ENCODE data around the gene ZNF234.

ZNF234 gene

DNA sequence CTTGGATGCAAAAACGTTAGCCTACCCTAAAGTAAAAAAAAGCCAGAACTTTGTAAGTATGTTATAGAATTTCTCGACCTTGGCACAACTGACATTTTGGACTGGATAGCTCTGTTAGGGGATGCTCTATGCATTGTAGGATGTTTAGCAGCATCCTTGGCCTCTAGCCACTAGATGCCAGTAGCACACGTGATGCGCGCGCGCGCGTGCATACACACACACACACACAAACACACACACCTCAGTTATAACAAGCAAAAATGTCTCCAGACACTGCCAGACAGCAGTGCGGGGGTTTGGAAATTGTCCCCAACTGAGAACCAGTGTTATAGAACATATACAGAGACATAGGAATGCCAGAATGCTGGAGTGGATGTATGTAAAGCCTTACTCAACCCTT lies 40.8 kb downstream of the ZNF234 start:
- Histone ChIP-seq H3K9me2 (replicated peaks; ENCODE audit: control insufficient read depth, low read length) (no peaks in the 10 kb centered on the region), H3K4me1 (ENCODE audit: control insufficient read depth, low read length) (no peaks in the 10 kb centered on the region), H3K27ac (ENCODE audit: low read depth, low read length) (no peak overlapping the region), H4K20me1 (ENCODE audit: control insufficient read depth, insufficient read depth, low read depth, low read length) (no peaks in the 10 kb centered on the region), H3K27me3 (ENCODE audit: control insufficient read depth, low read length) (no peaks in the 10 kb centered on the region), H3K4me3 (ENCODE audit: low read length) (no peak overlapping the region), H3K4me2 (ENCODE audit: low read length) (no peak overlapping the region), H3K36me3 (ENCODE audit: control insufficient read depth, low read length) (no peaks in the 10 kb centered on the region), H3F3A (ENCODE audit: control insufficient read depth, insufficient read depth) (no peaks in the 10 kb centered on the region), H3K9me3 (ENCODE audit: control insufficient read depth, insufficient read depth, low read length) (no peaks in the 10 kb centered on the region; the same call in 1 of the 2 replicates), H3K79me2 (ENCODE audit: control insufficient read depth, low read length) (no peaks in the 10 kb centered on the region)
- TF ChIP-seq EZH2phosphoT487 (IDR thresholded peaks at IDR 0.05; ENCODE audit: borderline replicate concordance, low read length), result no peak

DNA sequence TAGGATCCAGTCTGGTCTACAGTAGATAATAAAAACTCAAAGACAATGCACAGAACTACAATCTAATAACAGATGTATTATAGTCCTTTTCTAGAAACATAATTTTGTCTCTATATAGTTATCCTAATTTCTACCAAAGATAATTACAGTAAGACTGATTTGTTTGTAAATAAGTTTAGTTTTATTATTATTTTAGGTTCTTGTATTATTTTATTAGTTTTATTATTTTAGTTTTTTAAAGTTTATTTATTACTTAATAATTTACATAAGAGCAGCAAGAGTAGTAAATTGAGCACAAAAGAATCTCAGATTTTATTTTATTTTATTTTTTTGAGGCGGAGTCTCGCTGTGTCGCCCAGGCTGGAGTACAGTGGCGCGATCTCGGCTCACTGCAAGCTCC lies 48.7 kb downstream of the ZNF234 start:
- TF ChIP-seq EZH2phosphoT487 (IDR thresholded peaks at IDR 0.05; ENCODE audit: borderline replicate concordance, low read length), result no peak
- TF ChIP-seq, protein P1, sequence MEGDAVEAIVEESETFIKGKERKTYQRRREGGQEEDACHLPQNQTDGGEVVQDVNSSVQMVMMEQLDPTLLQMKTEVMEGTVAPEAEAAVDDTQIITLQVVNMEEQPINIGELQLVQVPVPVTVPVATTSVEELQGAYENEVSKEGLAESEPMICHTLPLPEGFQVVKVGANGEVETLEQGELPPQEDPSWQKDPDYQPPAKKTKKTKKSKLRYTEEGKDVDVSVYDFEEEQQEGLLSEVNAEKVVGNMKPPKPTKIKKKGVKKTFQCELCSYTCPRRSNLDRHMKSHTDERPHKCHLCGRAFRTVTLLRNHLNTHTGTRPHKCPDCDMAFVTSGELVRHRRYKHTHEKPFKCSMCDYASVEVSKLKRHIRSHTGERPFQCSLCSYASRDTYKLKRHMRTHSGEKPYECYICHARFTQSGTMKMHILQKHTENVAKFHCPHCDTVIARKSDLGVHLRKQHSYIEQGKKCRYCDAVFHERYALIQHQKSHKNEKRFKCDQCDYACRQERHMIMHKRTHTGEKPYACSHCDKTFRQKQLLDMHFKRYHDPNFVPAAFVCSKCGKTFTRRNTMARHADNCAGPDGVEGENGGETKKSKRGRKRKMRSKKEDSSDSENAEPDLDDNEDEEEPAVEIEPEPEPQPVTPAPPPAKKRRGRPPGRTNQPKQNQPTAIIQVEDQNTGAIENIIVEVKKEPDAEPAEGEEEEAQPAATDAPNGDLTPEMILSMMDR (IDR thresholded peaks at IDR 0.05; ENCODE audit: low read depth, low read length, poor library complexity, severe bottlenecking), result no peak
- Histone ChIP-seq H3K4me1 (ENCODE audit: control insufficient read depth, low read length) (no peaks in the 10 kb centered on the region), H4K20me1 (ENCODE audit: control insufficient read depth, insufficient read depth, low read depth, low read length) (no peaks in the 10 kb centered on the region), H3K27me3 (ENCODE audit: control insufficient read depth, low read length) (no peaks in the 10 kb centered on the region), H3K4me2 (ENCODE audit: low read length) (no peak overlapping the region), H3K4me3 (ENCODE audit: low read length) (no peak overlapping the region), H3K27ac (ENCODE audit: low read depth, low read length) (no peak overlapping the region), H3F3A (ENCODE audit: control insufficient read depth, insufficient read depth) (no peaks in the 10 kb centered on the region), H3K79me2 (ENCODE audit: control insufficient read depth, low read length) (no peaks in the 10 kb centered on the region), H3K36me3 (ENCODE audit: control insufficient read depth, low read length) (no peaks in the 10 kb centered on the region), H3K9me2 (replicated peaks; ENCODE audit: control insufficient read depth, low read length) (no peaks in the 10 kb centered on the region), H3K9me3 (ENCODE audit: control insufficient read depth, insufficient read depth, low read length) (no peaks in the 10 kb centered on the region)

DNA sequence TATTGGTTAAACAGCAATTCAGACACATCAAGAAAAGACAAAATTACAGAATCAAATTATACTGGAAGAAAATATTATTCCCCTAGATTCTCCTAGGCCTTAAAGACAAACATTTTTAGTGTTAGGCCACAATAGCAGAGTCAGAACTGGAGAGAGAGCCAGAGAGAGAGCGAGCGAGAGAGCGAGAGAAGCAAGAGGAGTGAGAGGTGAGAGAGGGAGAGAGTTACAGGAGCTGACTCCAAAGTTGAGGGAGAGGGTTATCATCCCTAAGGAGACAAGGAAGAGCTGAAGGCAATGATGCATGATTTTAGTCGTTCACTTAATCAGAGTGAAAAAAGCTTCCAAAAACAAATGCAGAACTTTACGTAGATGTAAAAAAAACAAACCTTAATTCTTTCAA lies 50.8 kb downstream of the ZNF234 start:
- no peaks in the 10 kb centered on the region for H3K9me2 ChIP-seq (replicated peaks; ENCODE audit: control insufficient read depth, low read length)
- no peaks in the 10 kb centered on the region for H3K4me1 ChIP-seq (ENCODE audit: control insufficient read depth, low read length)
- no peaks in the 10 kb centered on the region for H4K20me1 ChIP-seq (ENCODE audit: control insufficient read depth, insufficient read depth, low read depth, low read length)
- no peak overlapping the region for H3K27ac ChIP-seq (ENCODE audit: low read depth, low read length)
- no peaks in the 10 kb centered on the region for H3F3A ChIP-seq (ENCODE audit: control insufficient read depth, insufficient read depth)
- no peak overlapping the region for H3K4me2 ChIP-seq (ENCODE audit: low read length)
- TF ChIP-seq EZH2phosphoT487 (IDR thresholded peaks at IDR 0.05; ENCODE audit: borderline replicate concordance, low read length), result no peak
- TF ChIP-seq, protein P1 (IDR thresholded peaks at IDR 0.05; ENCODE audit: low read depth, low read length, poor library complexity, severe bottlenecking), result no peak
- H3K9me3 ChIP-seq (ENCODE audit: control insufficient read depth, insufficient read depth, low read length), result no peaks in the 10 kb centered on the region
- H3K79me2 ChIP-seq (ENCODE audit: control insufficient read depth, low read length), result no peaks in the 10 kb centered on the region
- no peak overlapping the region for H3K4me3 ChIP-seq (ENCODE audit: low read length)
- H3K27me3 ChIP-seq (ENCODE audit: control insufficient read depth, low read length), result no peaks in the 10 kb centered on the region
- no peaks in the 10 kb centered on the region for H3K36me3 ChIP-seq (ENCODE audit: control insufficient read depth, low read length)

DNA sequence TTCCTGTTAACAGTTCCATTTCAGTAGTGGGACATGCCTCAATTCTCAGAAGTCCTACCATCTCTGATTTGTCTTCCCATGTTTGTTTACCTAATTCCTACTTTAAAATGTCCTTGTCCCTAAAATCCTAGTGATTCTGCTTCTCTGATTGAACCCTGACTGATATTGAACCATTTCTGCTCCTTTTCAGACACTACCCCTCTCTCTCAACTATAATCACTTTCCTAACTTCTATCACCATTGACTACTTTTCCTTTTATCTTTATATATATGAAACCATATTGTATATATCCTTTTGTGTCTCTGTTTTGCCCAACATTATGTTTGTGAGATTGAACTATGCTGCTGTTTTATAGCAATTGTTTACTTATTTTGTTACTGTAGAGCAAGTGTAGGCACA lies 55.4 kb downstream of the ZNF234 start:
- H3K36me3 ChIP-seq (ENCODE audit: control insufficient read depth, low read length), result no peaks in the 10 kb centered on the region
- no peaks in the 10 kb centered on the region for H3K9me3 ChIP-seq (ENCODE audit: control insufficient read depth, insufficient read depth, low read length)
- H3K79me2 ChIP-seq (ENCODE audit: control insufficient read depth, low read length), result no peaks in the 10 kb centered on the region
- H3F3A ChIP-seq (ENCODE audit: control insufficient read depth, insufficient read depth), result no peaks in the 10 kb centered on the region
- no peaks in the 10 kb centered on the region for H3K27me3 ChIP-seq (ENCODE audit: control insufficient read depth, low read length)
- no peak overlapping the region for H3K4me3 ChIP-seq (ENCODE audit: low read length)
- H3K4me2 ChIP-seq (ENCODE audit: low read length), result no peak overlapping the region
- H4K20me1 ChIP-seq (ENCODE audit: control insufficient read depth, insufficient read depth, low read depth, low read length), result no peaks in the 10 kb centered on the region
- no peaks in the 10 kb centered on the region for H3K9me2 ChIP-seq (replicated peaks; ENCODE audit: control insufficient read depth, low read length)
- TF ChIP-seq EZH2phosphoT487 (IDR thresholded peaks at IDR 0.05; ENCODE audit: borderline replicate concordance, low read length), result no peak
- TF ChIP-seq, protein P1 (IDR thresholded peaks at IDR 0.05; ENCODE audit: low read depth, low read length, poor library complexity, severe bottlenecking), result no peak
- H3K27ac ChIP-seq (ENCODE audit: low read depth, low read length), result no peak overlapping the region
- no peaks in the 10 kb centered on the region for H3K4me1 ChIP-seq (ENCODE audit: control insufficient read depth, low read length)

Data from DOHH2 (cell line).